HCT116 (cell line): ENCODE data around the gene PEX11A. TPM values are rescaled to one million over a fixed set of nuclear protein-coding genes. Genes with fewer than 3 reads are reported as not detected.

Experiments used
- ATAC-seq: fragments of 200-7000 bp; cut with Tn5 transposase; 2 replicates; pipeline ENCODE4 v1.9.1; 2020; ENCODE audit warnings: mild to moderate bottlenecking, moderate library complexity
- BruUV-seq: library from RNA; stranded (reverse); fragments of 400-500 nt; replicated peaks from 2 replicates; lab custom pipeline; 2021; lab: Mats Ljungman, UMichigan
- CTCF ChIA-PET: fragments of 300-600 bp; sonication (Branson Sonifier 250); formaldehyde crosslinking; loops from one replicate; lab custom pipeline; 2021; ENCODE audit warnings: antibody characterized with exemption; lab: Charles Lee
- POLR2A ChIA-PET: fragments of 300-600, 350-600 bp; sonication (Branson Sonifier 250); formaldehyde crosslinking; loops from one replicate; lab custom pipeline; 2021; ENCODE audit warnings: antibody characterized with exemption; lab: Charles Lee
- RAD21 ChIA-PET, 2 experiments: fragments of 300-600 bp; sonication (Branson Sonifier 250); formaldehyde crosslinking; loops; one replicate each; lab custom pipeline; 2023; ENCODE audit warnings: low total read pairs in 2 of 2; ENCODE audit not compliant: uncharacterized antibody in 2 of 2, unreplicated experiment in 2 of 2, low non-redundant PET in 1 of 2; lab: Charles Lee
- DNase-seq: peaks from one replicate; pipeline ENCODE4 v3.0.0-alpha.2; 2010; ENCODE audit warnings: low read depth, low spot score
- H2AFZ ChIP-seq: fragments of 200-600 bp; shearing (Covaris generic), sonication (generic); 2 replicates; pipeline ENCODE4 v1.6.1; 2017; ENCODE audit warnings: low read depth, mixed run types, mixed read lengths, antibody characterized with exemption, low read length; ENCODE audit not compliant: poor library complexity, severe bottlenecking
- H3K27ac ChIP-seq: 2 replicates; pipeline ENCODE4 v1.5.1; 2012; ENCODE audit warnings: low read depth, low read length
- H3K27me3 ChIP-seq: fragments of 200-600 bp; sonication (generic); 2 replicates; pipeline ENCODE4 v1.6.1; 2016; ENCODE audit warnings: mixed run types, low read length, mixed read lengths; ENCODE audit not compliant: insufficient read depth
- H3K36me3 ChIP-seq, 2 experiments: fragments of 200-500 bp in 1 of 2; fragments of 200-600 bp in 1 of 2; sonication (Bioruptor generic) in 1 of 2; sonication (generic) in 1 of 2; 2 replicates each; pipeline versions ENCODE4 v1.5.1 to v1.6.1; 2014 to 2016; ENCODE audit warnings: low read length in 2 of 2, inconsistent platforms in 1 of 2, mixed read lengths in 1 of 2, mixed run types in 1 of 2; ENCODE audit not compliant: insufficient read depth in 2 of 2, control insufficient read depth in 1 of 2
- H3K4me1 ChIP-seq, 2 experiments: fragments of 200-600 bp in 1 of 2; sonication (generic) in 1 of 2; 2 replicates each; pipeline versions ENCODE4 v1.5.1 to v1.6.1; 2012 to 2017; ENCODE audit warnings: low read length in 2 of 2, inconsistent platforms in 1 of 2, mild to moderate bottlenecking in 1 of 2, mixed read lengths in 1 of 2, mixed run types in 1 of 2, moderate library complexity in 1 of 2; ENCODE audit not compliant: insufficient read depth in 2 of 2, control insufficient read depth in 1 of 2
- H3K4me2 ChIP-seq: fragments of 200-600 bp; sonication (generic); 2 replicates; pipeline ENCODE4 v1.6.1; 2017; ENCODE audit warnings: mixed run types, low read length, mixed read lengths
- H3K4me3 ChIP-seq, 2 experiments: fragments of 200-600 bp in 1 of 2; sonication (generic) in 1 of 2; replicated peaks in 1 of 2; 2 replicates each; pipeline ENCODE4 v1.5.1; 2011 to 2016; ENCODE audit warnings: low read length in 2 of 2, control low read depth in 1 of 2, low read depth in 1 of 2, mild to moderate bottlenecking in 1 of 2, mixed read lengths in 1 of 2, mixed run types in 1 of 2
- H3K79me2 ChIP-seq: fragments of 200-600 bp; sonication (generic); 2 replicates; pipeline ENCODE4 v1.6.1; 2017; ENCODE audit warnings: mild to moderate bottlenecking, mixed run types, low read length, moderate library complexity, mixed read lengths; ENCODE audit not compliant: insufficient read depth
- H3K9ac ChIP-seq: fragments of 200-600 bp; sonication (generic); 2 replicates; pipeline ENCODE4 v1.6.1; 2016; ENCODE audit warnings: low read length, mixed read lengths
- H3K9me2 ChIP-seq: fragments of 200-600 bp; sonication (generic), shearing (Covaris generic); 2 replicates; pipeline ENCODE4 v1.6.1; 2017; ENCODE audit warnings: mixed run types, mild to moderate bottlenecking, moderate library complexity; ENCODE audit not compliant: insufficient read depth
- H3K9me3 ChIP-seq, 2 experiments: fragments of 200-500 bp in 1 of 2; fragments of 200-600 bp in 1 of 2; sonication (Bioruptor generic) in 1 of 2; sonication (generic) in 1 of 2; 2 replicates each; pipeline ENCODE4 v1.6.1; 2014 to 2017; ENCODE audit warnings: low read length in 2 of 2, mixed read lengths in 2 of 2, inconsistent platforms in 1 of 2, low read depth in 1 of 2, mild to moderate bottlenecking in 1 of 2, mixed run types in 1 of 2, moderate library complexity in 1 of 2; ENCODE audit not compliant: control insufficient read depth in 1 of 2, insufficient read depth in 1 of 2
- H4K20me1 ChIP-seq: fragments of 200-600 bp; sonication (generic), shearing (Covaris generic); 2 replicates; pipeline ENCODE4 v1.6.1; 2017; ENCODE audit warnings: mixed run types, mild to moderate bottlenecking, moderate library complexity; ENCODE audit not compliant: insufficient read depth
- ATF3 ChIP-seq: IDR thresholded peaks from 2 replicates; pipeline ENCODE4 v1.6.1; 2012
- CBX3 ChIP-seq: IDR thresholded peaks from 2 replicates; pipeline ENCODE4 v1.6.1; 2012; ENCODE audit warnings: low read depth
- CEBPB ChIP-seq: IDR thresholded peaks from 2 replicates; pipeline ENCODE4 v1.6.1; 2012; ENCODE audit warnings: low read depth
- EGR1 ChIP-seq: IDR thresholded peaks from 2 replicates; pipeline ENCODE4 v1.6.1; 2012; ENCODE audit warnings: low read depth
- ELF1 ChIP-seq: IDR thresholded peaks from 2 replicates; pipeline ENCODE4 v1.6.1; 2012; ENCODE audit warnings: low read depth, borderline replicate concordance
- EZH2 ChIP-seq: fragments of 200-600 bp; sonication (generic); IDR thresholded peaks from 2 replicates; pipeline ENCODE4 v1.6.1; 2017; ENCODE audit warnings: antibody characterized with exemption, mixed run types
- FOSL1 ChIP-seq: IDR thresholded peaks from 2 replicates; pipeline ENCODE4 v1.6.1; 2012; ENCODE audit warnings: low read depth
- JUND ChIP-seq: IDR thresholded peaks from 2 replicates; pipeline ENCODE4 v1.6.1; 2012
- MAX ChIP-seq: IDR thresholded peaks from 2 replicates; pipeline ENCODE4 v1.6.1; 2012
- POLR2AphosphoS5 ChIP-seq: IDR thresholded peaks from 2 replicates; pipeline ENCODE4 v1.6.1; 2011; ENCODE audit warnings: mild to moderate bottlenecking, low read depth, low read length, moderate library complexity
- RAD21 ChIP-seq: IDR thresholded peaks from 2 replicates; pipeline ENCODE4 v1.6.1; 2012; ENCODE audit warnings: low read depth, mild to moderate bottlenecking
- REST ChIP-seq: IDR thresholded peaks from 2 replicates; pipeline ENCODE4 v1.6.1; 2012; ENCODE audit warnings: low read depth
- SIN3A ChIP-seq: IDR thresholded peaks from 2 replicates; pipeline ENCODE4 v1.6.1; 2012; ENCODE audit warnings: low read depth
- SP1 ChIP-seq: IDR thresholded peaks from 2 replicates; pipeline ENCODE4 v1.6.1; 2012; ENCODE audit warnings: low read depth
- SRF ChIP-seq: IDR thresholded peaks from 2 replicates; pipeline ENCODE4 v1.6.1; 2012; ENCODE audit warnings: low read depth
- YY1 ChIP-seq: IDR thresholded peaks from 2 replicates; pipeline ENCODE4 v1.6.1; 2011; ENCODE audit warnings: low read length, low read depth, moderate library complexity, mild to moderate bottlenecking; ENCODE audit not compliant: insufficient replicate concordance; ENCODE audit errors: extremely low read depth
- ZFX ChIP-seq: fragments of 450-650 bp; IDR thresholded peaks from 2 replicates; pipeline ENCODE4 v1.6.1; 2017
- intact Hi-C: fragments of 100-400 bp; cut with micrococcal nuclease; formaldehyde crosslinking; loops from 2 replicates; pipeline ENCODE4 v1.10.0; 2022
- total RNA-seq: library from RNA; stranded (reverse); gene quantifications from one replicate; pipeline ENCODE4 v1.2.1, GENCODE V29; 2021; ENCODE audit not compliant: unreplicated experiment
- TF ChIP-seq, protein P1 (sequence below), 3 experiments: fragments of 200-600 bp in 1 of 3; sonication (generic) in 1 of 3; IDR thresholded peaks in 2 of 3; conservative IDR thresholded peaks in 1 of 3; 2 replicates each; pipeline ENCODE4 v1.5.1; 2012 to 2017; ENCODE audit warnings: low read depth in 2 of 3, low read length in 2 of 3, antibody characterized with exemption in 1 of 3, borderline replicate concordance in 1 of 3, control low read depth in 1 of 3, mild to moderate bottlenecking in 1 of 3, mixed read lengths in 1 of 3, mixed run types in 1 of 3, moderate library complexity in 1 of 3; ENCODE audit not compliant: insufficient read depth in 1 of 3
- TF ChIP-seq, protein P2 (sequence below): IDR thresholded peaks from 2 replicates; pipeline ENCODE4 v1.6.1; 2011; ENCODE audit warnings: mild to moderate bottlenecking, low read length, moderate library complexity; ENCODE audit not compliant: insufficient replicate concordance; ENCODE audit errors: extremely low read depth

Gene PEX11A
- total RNA-seq, 1 experiment from 2014 or later, result 7.1 TPM

DNA sequence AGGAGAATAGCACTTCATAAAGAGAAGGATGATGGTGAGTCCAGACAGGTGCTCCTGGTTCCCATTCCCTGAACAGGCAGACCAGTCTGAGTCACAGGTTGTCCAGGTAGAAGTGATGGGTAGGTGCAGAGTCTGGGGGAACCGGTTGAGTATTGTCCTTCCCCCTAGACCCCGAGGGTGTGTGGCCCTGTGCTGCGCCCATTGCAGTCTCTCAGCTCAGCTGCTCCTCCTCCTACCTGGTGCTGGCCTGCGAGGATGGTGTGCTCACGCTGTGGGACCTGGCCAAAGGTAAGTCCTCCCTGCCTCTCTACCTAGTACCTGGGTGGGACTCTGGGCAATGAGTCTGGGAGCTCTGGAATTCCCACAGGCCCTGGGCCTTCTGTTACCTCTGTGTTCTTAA is 40.7 kb upstream of the PEX11A start:
- H3K4me3 ChIP-seq, result no peak overlapping the region
- ChIA-PET POLR2A (no interaction called here), RAD21 (no interaction called here), CTCF (interaction anchor here (1.0 to 1.8 kb wide), 2 partner anchors 9 to 30 kb away, joined by 3 to 10 read pairs; no protein-coding TSS in a partner anchor)
- no TSS peak for BruUV-seq
- H3K9ac ChIP-seq, result no peak overlapping the region
- H3K4me1 ChIP-seq, result no peaks in the 10 kb centered on the region
- H3K36me3 ChIP-seq, result no peaks in the 10 kb centered on the region
- intact Hi-C loops, result no loop called here
- H2AFZ ChIP-seq, result no peak overlapping the region
- ATAC-seq (no peak), DNase-seq (no peak)
- TF ChIP-seq CBX3 (no peak), ATF3 (no peak), ELF1 (no peak), SP1 (no peak), SRF (no peak), POLR2AphosphoS5 (no peak), JUND (no peak), RAD21 (no peak), YY1 (no peak), ZFX (no peak), EGR1 (no peak), REST (no peak), MAX (no peak), CEBPB (no peak), EZH2 (no peak), FOSL1 (no peak), SIN3A (no peak)
- TF ChIP-seq, protein P1, sequence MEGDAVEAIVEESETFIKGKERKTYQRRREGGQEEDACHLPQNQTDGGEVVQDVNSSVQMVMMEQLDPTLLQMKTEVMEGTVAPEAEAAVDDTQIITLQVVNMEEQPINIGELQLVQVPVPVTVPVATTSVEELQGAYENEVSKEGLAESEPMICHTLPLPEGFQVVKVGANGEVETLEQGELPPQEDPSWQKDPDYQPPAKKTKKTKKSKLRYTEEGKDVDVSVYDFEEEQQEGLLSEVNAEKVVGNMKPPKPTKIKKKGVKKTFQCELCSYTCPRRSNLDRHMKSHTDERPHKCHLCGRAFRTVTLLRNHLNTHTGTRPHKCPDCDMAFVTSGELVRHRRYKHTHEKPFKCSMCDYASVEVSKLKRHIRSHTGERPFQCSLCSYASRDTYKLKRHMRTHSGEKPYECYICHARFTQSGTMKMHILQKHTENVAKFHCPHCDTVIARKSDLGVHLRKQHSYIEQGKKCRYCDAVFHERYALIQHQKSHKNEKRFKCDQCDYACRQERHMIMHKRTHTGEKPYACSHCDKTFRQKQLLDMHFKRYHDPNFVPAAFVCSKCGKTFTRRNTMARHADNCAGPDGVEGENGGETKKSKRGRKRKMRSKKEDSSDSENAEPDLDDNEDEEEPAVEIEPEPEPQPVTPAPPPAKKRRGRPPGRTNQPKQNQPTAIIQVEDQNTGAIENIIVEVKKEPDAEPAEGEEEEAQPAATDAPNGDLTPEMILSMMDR (IDR thresholded peaks at IDR 0.05 in 2 of 3, conservative IDR thresholded peaks at IDR 0.05 in 1 of 3; ENCODE audit: borderline replicate concordance in 1 of 3, insufficient read depth in 1 of 3, low read depth in 2 of 3, low read length in 2 of 3), result no peak
- TF ChIP-seq, protein P2, sequence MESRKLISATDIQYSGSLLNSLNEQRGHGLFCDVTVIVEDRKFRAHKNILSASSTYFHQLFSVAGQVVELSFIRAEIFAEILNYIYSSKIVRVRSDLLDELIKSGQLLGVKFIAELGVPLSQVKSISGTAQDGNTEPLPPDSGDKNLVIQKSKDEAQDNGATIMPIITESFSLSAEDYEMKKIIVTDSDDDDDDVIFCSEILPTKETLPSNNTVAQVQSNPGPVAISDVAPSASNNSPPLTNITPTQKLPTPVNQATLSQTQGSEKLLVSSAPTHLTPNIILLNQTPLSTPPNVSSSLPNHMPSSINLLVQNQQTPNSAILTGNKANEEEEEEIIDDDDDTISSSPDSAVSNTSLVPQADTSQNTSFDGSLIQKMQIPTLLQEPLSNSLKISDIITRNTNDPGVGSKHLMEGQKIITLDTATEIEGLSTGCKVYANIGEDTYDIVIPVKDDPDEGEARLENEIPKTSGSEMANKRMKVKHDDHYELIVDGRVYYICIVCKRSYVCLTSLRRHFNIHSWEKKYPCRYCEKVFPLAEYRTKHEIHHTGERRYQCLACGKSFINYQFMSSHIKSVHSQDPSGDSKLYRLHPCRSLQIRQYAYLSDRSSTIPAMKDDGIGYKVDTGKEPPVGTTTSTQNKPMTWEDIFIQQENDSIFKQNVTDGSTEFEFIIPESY, result no peak
- H3K27me3 ChIP-seq, result no peaks in the 10 kb centered on the region
- no peaks in the 10 kb centered on the region for H3K9me3 ChIP-seq
- H3K27ac ChIP-seq, result no peak overlapping the region
- no peaks in the 10 kb centered on the region for H4K20me1 ChIP-seq
- no peak overlapping the region for H3K4me2 ChIP-seq
- H3K9me2 ChIP-seq, result no peaks in the 10 kb centered on the region
- H3K79me2 ChIP-seq, result no peaks in the 10 kb centered on the region
